Thyroid gland (tissue), 4 donors: ENCODE data around the gene SLC25A23.

Experiments used
- CTCF ChIP-seq, 6 experiments: fragments of 200-600 bp in 3 of 6; fragments of 450-650 bp in 3 of 6; sonication (generic) in 3 of 6; IDR thresholded peaks; one replicate each; pipeline ENCODE4 v1.5.1; 2016 to 2019; ENCODE audit warnings: antibody characterized with exemption in 6 of 6, mild to moderate bottlenecking in 2 of 6, inconsistent platforms in 1 of 6, moderate library complexity in 1 of 6
- POLR2A ChIP-seq, 2 donors: fragments of 450-650 bp; IDR thresholded peaks; one replicate each; pipeline ENCODE4 v1.6.1; 2017; ENCODE audit warnings: antibody characterized with exemption in 2 of 2, mild to moderate bottlenecking in 2 of 2, moderate library complexity in 1 of 2

- TF ChIP-seq CTCF (IDR thresholded peaks at IDR 0.05): peak in 1 of 6 experiments; percentile 28
- no peak for TF ChIP-seq POLR2A (IDR thresholded peaks at IDR 0.05)
Measured at GRCh38 chr19:6417713-6418561, 41.7 kb downstream of the SLC25A23 start.
